D721Med (cell line): ENCODE data around the gene CFI.

Experiments used
- DNase-seq: peaks from one replicate; pipeline ENCODE4 v3.0.0; 2011; ENCODE audit warnings: low spot score; ENCODE audit not compliant: insufficient read length
- FAIRE-seq: peaks from 2 replicates; lab custom pipeline; 2011; peaks lifted over from hg19 to GRCh38; lab: Jason Lieb, UNC
- CTCF ChIP-seq: IDR thresholded peaks from 2 replicates; pipeline ENCODE4 v1.5.1; 2012; ENCODE audit warnings: mild to moderate bottlenecking, control low read depth; ENCODE audit not compliant: insufficient read depth; ENCODE audit errors: missing control alignments

Gene CFI

GRCh38 chr4:109703664-109704361 is 98.0 kb downstream of the CFI start:
- no peak for FAIRE-seq
- DNase-seq = no peak
- no peak for TF ChIP-seq CTCF

DNA sequence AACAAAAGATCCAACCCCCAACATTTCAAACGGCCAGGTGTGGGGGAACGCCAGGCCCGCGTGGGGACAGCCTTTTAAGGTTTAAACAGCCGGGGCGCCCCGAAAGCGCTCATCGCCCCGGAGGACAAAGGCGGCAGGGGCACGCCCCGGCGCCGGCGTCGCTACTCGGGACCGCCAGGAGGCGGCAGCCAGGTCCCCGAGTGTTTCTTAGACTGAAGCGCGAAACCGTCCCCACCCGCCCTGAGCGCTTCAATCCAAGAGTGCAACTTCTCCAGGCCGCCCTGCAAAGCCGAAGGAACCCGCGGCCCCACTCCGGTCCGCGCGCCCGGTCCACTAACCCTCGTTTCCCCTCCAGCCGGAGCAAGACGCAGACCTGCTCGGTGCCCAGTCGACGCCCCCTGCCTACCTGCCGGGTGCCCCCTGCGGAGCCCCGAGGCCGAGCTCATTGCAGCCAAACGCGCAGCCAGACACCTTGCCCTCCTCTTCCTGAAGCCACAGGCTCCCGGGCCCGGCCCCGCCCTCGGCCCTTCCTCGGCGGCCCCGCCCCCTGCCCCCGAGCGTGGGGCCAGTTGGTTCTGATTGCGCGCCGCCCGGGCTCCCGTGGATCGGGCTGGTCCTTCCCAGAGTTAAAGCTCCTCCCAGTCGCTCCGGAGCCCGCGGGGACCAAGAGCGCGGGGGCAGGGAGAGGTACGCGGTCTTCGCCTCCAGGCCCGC is 98.7 kb downstream of the CFI start, which contains the start of gene CASP6:
CASP6 (minus strand) TSS at position 496 of the 714 bp plus-strand sequence; CDS start at position 446, 50 bp downstream.
- DNase-seq = peak; percentile 48
- peak; percentile 37 for TF ChIP-seq CTCF
- no peak for FAIRE-seq

- FAIRE-seq (no peak), DNase-seq (no peak)
- no peak for TF ChIP-seq CTCF
These were observed 100.0 kb downstream of the CFI start for GRCh38 chr4:109701566-109702410.

DNA sequence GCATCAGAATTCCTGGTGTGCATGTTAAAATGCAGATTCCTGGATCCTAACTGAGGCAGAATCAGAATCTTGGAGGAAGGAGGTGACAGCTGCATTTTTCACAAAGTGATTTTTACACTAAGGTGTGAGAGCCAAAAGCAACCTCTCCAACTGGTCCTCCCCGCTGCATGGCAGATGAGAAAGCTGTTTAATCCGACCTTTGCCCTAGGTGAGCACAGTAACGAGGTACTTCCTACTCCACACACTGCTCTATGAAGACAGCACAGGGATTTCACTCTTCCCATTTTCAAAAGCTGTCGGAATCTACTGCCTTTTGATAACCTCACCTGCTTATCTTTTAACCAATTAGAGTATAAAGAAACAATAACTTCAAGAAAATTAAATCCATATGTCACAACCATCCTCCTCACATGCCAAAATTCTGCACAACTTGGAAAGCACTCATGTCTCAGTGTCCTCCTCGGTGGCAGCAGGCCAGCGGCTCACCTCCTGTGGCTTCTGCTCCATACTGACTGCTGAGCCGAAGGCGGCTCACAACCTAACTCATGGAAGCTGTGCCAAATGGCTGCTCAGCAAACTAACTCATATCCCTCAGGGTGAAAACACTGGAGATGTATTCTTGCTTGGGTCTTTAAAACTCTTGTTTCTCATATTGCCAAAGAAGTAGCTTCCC is 102.1 kb downstream of the CFI start:
- no peak for TF ChIP-seq CTCF
- FAIRE-seq = no peak
- no peak for DNase-seq

GRCh38 chr4:109698656-109699055 is 103.1 kb downstream of the CFI start:
- FAIRE-seq (no peak), DNase-seq (no peak)
- TF ChIP-seq CTCF = no peak

DNA sequence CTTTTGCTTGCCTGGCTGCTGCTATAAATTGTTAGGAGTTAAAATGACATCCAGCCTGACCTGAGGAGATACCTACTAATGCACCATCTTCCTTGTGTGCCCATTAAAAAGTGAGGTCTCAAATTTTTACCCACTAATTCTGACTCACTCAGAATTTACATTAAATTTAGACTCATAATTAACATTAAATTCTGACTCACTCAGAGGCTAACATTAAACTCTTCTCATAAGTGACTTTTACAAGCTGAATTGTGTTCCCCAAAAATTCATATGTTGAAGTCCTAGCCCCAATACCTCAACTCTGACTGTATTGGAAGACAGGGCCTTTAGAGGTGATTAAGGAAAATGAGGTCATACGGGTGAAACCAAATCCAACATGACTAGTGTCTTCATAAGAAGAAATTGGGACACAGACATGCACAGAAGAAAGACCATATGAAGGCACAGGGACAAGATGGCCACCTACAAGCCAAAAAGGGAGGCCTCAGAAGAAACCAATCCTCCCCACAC is 110.3 kb downstream of the CFI start:
- TF ChIP-seq CTCF = no peak
- DNase-seq (no peak), FAIRE-seq (no peak)
